SJSA1 (cell line): ENCODE results near the gene GPC2. TPM values are rescaled to one million over a fixed set of nuclear protein-coding genes. Genes with fewer than 3 reads are reported as not detected.

Experiments used
- DNase-seq, 2 experiments: peaks; one replicate each; pipeline ENCODE4 v3.0.0-alpha.2; 2015 to 2020; ENCODE audit warnings: low spot score in 2 of 2, low read depth in 1 of 2
- H3K27ac ChIP-seq: fragments of 250-450 bp; sonication (Bioruptor Pico); 2 replicates; pipeline ENCODE4 v1.5.1; 2020; ENCODE audit warnings: mild to moderate bottlenecking, moderate library complexity
- H3K27me3 ChIP-seq: fragments of 250-450 bp; sonication (Bioruptor Pico); replicated peaks from 2 replicates; pipeline ENCODE4 v1.5.1; 2020; ENCODE audit warnings: mild to moderate bottlenecking, moderate library complexity
- H3K36me3 ChIP-seq: fragments of 250-450 bp; sonication (Bioruptor Pico); 2 replicates; pipeline ENCODE4 v1.5.1; 2020; ENCODE audit warnings: mild to moderate bottlenecking
- H3K4me1 ChIP-seq: fragments of 250-450 bp; sonication (Bioruptor Pico); replicated peaks from 2 replicates; pipeline ENCODE4 v1.6.1; 2021; ENCODE audit warnings: mild to moderate bottlenecking
- H3K4me3 ChIP-seq: fragments of 250-450 bp; sonication (Bioruptor Pico); 2 replicates; pipeline ENCODE4 v1.5.1; 2020; ENCODE audit warnings: mild to moderate bottlenecking
- H3K9me3 ChIP-seq: fragments of 250-450 bp; sonication (Bioruptor Pico); replicated peaks from 2 replicates; pipeline ENCODE4 v1.5.1; 2020; ENCODE audit warnings: mild to moderate bottlenecking
- total RNA-seq: library from RNA; depleted of rRNA; stranded (reverse); fragments of >200 nt; shearing (Covaris generic); gene quantifications from 2 replicates; pipeline ENCODE4 v1.2.3, GENCODE V29; 2014

GPC2 gene
- total RNA-seq, 1 experiment from 2014 or later: 4.4 TPM

DNA sequence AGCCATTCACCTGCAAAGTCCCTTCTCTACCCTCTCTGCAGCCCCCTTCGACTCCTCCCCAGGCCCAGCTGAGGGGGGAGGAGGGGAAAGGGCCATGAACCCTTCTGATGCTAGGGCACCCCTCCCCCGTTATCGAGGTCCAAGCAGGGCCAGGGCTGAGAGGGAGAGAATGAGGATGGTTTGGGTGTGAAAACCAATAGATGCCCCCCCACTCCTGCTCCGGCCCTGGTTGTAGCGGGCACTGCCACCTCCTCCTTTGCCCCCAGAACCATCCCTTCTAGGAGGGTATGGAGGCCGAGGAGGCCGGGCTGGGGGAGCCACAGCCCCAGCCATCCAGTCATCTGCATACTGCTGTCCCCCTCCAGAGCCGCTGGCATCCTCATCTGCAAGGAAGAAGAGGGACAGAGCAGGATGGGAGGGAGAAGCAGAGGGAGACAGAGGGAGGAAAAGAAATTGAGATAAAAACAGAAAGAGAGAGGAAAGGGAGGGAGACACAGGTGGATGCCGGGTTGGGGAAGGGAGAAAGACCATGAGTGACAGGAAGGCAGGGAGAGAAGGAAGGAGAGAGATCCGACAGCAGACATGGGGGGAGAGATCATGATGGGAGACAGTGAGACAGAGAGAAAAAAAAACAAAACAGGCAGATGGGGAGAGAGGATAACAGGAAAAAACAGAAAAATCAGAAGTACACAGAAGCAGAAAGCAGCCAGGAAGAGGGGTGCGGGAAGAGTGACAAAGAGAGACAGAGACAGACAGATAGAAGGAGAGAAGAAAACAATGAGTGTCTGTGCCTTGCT is 6.9 kb downstream of the GPC2 start:
- H3K4me3 ChIP-seq: no peak overlapping the region
- no peak overlapping the region for H3K27ac ChIP-seq
- no peak for DNase-seq
- H3K36me3 ChIP-seq: no peaks in the 10 kb centered on the region
- H3K27me3 ChIP-seq: no peaks in the 10 kb centered on the region
- H3K9me3 ChIP-seq: no peaks in the 10 kb centered on the region
- H3K4me1 ChIP-seq: peaks cover 13% of the 10 kb centered on the region

DNA sequence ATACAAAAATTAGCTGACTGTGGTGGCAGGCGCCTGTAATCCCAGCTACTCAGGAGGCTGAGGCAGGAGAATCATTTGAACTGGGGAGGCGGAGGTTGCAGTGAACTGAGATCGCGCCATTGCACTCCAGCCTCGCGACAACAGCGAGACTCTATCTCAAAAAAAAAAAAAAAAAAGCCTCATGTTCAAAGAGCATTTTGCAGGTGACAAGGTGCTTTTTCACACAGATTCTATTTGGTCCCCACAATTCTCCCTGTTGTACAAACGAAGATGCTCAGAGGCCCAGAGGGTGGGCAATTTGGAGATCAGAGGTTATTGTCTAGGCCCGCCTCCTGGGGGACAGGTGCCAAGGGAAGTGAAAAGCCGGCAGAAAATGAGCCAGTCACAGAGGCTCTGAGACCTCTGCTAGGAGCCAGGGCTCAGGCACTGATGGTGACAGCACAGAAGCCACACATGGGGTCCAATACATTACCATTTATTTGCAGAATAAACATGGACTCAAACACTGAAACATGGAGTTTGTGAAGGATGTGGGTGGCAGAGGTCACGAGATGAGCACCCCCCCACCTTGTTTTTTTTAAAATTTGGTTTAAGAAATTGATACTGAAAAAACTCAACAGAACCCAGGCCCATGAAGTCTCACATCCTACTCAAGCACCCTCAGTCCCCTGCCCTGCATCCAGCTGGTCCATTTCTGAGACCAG is 7.9 kb downstream of the GPC2 start:
- Histone ChIP-seq H3K4me3 (no peak overlapping the region), H3K36me3 (no peaks in the 10 kb centered on the region), H3K27ac (no peak overlapping the region), H3K9me3 (no peaks in the 10 kb centered on the region), H3K4me1 (peaks cover 13% of the 10 kb centered on the region), H3K27me3 (no peaks in the 10 kb centered on the region)
- DNase-seq: no peak

- H3K4me1 ChIP-seq: peaks cover 13% of the 10 kb centered on the region
- no peak overlapping the region for H3K27ac ChIP-seq
- H3K36me3 ChIP-seq: no peaks in the 10 kb centered on the region
- H3K9me3 ChIP-seq: no peaks in the 10 kb centered on the region
- H3K4me3 ChIP-seq: peak overlapping the region; percentile 26
- no peak for DNase-seq
- no peaks in the 10 kb centered on the region for H3K27me3 ChIP-seq
Observed at GRCh38 chr7:100167912-100168323, 9.3 kb downstream of the GPC2 start.

DNA sequence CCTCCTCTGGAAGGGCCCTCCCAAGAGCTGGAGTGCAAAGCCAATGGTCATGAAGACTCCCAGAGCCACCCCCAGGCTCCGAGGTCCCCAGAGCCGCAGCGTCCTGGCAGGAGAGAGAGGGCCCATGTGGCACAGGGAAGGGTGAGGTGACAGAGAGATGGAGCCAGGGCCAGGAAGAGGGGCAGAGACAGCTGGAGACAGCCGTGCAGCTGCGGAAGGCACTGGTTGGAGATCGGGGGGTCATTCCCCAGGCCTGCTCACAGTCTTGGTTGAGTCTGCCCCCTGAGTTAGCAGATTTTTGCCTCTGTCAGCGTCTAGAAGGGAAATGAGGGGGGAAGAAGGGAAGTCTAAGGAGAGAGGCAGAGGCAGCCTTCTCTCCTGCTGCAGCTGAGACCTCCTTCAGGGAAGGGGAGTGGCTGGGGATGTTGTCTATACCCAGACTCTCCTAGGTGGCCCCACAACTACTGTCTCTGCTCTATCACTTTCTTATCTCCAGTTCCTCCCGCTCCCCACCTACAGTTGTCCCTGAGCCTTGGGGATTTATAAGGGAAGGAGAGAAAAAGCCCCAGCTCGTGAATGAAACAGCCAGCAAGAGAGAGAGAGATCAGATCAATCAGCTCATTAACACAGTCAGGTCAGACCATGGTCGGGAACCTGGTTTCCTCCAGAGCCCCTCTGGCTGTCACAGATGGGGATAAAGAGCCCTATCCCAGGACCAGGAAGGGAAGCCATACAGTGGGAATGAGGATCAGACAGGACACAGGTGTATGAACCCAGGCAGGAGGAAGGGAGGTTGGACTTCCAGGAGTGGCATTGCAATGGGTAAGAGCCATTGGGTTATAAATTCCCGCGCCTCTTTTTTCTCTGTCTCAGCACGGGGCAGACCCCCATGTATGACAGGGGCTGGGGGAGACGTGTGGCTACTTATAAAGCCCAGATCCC is 9.9 kb downstream of the GPC2 start:
- Histone ChIP-seq H3K27ac (no peak overlapping the region), H3K4me3 (no peak overlapping the region), H3K9me3 (no peaks in the 10 kb centered on the region), H3K36me3 (no peaks in the 10 kb centered on the region), H3K4me1 (peaks cover 13% of the 10 kb centered on the region), H3K27me3 (no peaks in the 10 kb centered on the region)
- no peak for DNase-seq

GRCh38 chr7:100166317-100166940 is 10.8 kb downstream of the GPC2 start:
- DNase-seq: no peak
- H3K4me3 ChIP-seq: no peak overlapping the region
- H3K4me1 ChIP-seq: peaks cover 13% of the 10 kb centered on the region
- no peak overlapping the region for H3K27ac ChIP-seq
- H3K9me3 ChIP-seq: no peaks in the 10 kb centered on the region
- H3K36me3 ChIP-seq: no peaks in the 10 kb centered on the region
- H3K27me3 ChIP-seq: no peaks in the 10 kb centered on the region

GRCh38 chr7:100163871-100164270 is 13.3 kb downstream of the GPC2 start:
- no peak overlapping the region for H3K4me3 ChIP-seq
- DNase-seq: no peak

DNA sequence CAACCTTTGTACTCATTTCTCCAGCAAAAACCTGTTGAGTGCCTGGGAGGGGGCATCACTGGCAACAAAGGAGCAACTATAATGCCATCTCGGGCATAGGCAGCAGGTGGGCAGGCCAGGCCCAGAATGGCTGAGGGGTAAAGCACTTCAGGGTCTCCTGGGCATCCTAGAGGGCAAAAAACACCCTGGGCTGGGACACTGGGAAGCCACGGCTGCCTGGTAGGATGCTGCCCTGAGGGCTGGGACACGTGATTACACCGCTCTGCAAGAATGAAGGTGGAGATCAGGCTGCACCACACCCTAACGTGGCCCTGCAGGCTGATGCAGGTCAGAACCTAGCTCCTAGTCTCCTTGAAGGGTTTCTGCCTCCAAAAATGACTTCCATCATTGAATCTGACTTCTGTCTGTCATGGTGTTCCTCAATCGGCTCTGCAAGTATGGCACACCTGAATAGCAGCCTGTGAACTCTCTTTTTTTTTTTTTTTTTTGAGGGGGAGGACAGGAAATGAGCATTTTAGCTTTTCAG is 14.1 kb downstream of the GPC2 start:
- no peak overlapping the region for H3K4me3 ChIP-seq
- no peaks in the 10 kb centered on the region for H3K9me3 ChIP-seq
- H3K4me1 ChIP-seq: peaks cover 8% of the 10 kb centered on the region
- no peak overlapping the region for H3K27ac ChIP-seq
- DNase-seq: no peak
- peaks cover 5% of the 10 kb centered on the region for H3K36me3 ChIP-seq
- H3K27me3 ChIP-seq: no peaks in the 10 kb centered on the region

More at GRCh38 chr7:100163871-100164270, 13.3 kb downstream of the GPC2 start:
- Histone ChIP-seq H3K27ac (no peak overlapping the region), H3K4me1 (peaks cover 14% of the 10 kb centered on the region), H3K36me3 (no peaks in the 10 kb centered on the region), H3K27me3 (no peaks in the 10 kb centered on the region), H3K9me3 (no peaks in the 10 kb centered on the region)

DNA sequence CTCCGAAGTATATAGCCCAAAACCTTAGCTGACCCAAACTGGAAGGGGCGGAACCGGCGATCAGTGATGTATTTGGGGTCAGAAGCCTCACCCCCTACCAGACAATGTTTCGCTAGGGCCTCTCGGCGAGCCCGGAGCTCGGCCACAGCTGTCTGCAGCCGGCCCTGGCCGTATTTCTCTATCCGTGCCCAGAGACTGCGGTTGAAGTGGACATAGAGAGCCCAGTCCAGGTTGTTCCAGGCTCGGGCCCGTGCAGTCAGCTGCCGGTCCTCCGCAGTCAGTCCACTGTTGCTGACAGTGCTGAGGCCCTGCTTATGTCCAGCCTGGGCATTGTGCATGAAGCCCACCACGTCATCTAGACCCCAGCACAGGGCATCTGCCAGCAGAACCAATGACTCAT is 17.1 kb downstream of the GPC2 start:
- peaks cover 12% of the 10 kb centered on the region for H3K4me1 ChIP-seq
- no peaks in the 10 kb centered on the region for H3K27me3 ChIP-seq
- no peak overlapping the region for H3K4me3 ChIP-seq
- H3K9me3 ChIP-seq: no peaks in the 10 kb centered on the region
- H3K27ac ChIP-seq: no peak overlapping the region
- H3K36me3 ChIP-seq: peaks cover 35% of the 10 kb centered on the region
- DNase-seq: no peak

DNA sequence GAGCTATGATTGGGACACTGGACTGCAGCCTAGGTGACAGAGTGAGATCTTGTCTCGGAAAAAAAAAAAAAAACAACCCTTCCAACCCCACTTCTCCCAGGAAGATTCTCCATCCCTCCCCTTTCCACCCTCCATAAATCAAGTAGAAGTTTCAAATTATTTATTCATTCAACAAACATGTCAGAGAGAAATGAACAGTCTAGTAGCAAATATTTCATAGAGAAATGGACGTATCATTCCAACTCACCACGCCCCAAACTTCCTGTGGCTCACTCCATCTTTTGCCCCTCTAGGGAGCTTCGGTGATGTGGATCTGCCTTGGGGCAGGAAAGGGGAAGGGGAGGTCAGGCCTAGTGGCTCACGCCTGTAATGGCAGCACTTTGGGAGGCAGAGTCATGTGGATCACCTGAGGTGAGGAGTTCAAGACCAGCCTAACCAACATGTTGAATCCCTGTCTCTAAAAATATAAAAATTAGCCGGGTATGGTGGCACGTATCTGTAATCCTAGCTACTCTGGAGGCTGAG is 18.0 kb downstream of the GPC2 start:
- Histone ChIP-seq H3K9me3 (no peaks in the 10 kb centered on the region), H3K4me3 (peak overlapping the region; percentile 98), H3K27me3 (no peaks in the 10 kb centered on the region), H3K27ac (no peak overlapping the region), H3K36me3 (peaks cover 41% of the 10 kb centered on the region), H3K4me1 (peaks cover 12% of the 10 kb centered on the region)
- DNase-seq: no peak

DNA sequence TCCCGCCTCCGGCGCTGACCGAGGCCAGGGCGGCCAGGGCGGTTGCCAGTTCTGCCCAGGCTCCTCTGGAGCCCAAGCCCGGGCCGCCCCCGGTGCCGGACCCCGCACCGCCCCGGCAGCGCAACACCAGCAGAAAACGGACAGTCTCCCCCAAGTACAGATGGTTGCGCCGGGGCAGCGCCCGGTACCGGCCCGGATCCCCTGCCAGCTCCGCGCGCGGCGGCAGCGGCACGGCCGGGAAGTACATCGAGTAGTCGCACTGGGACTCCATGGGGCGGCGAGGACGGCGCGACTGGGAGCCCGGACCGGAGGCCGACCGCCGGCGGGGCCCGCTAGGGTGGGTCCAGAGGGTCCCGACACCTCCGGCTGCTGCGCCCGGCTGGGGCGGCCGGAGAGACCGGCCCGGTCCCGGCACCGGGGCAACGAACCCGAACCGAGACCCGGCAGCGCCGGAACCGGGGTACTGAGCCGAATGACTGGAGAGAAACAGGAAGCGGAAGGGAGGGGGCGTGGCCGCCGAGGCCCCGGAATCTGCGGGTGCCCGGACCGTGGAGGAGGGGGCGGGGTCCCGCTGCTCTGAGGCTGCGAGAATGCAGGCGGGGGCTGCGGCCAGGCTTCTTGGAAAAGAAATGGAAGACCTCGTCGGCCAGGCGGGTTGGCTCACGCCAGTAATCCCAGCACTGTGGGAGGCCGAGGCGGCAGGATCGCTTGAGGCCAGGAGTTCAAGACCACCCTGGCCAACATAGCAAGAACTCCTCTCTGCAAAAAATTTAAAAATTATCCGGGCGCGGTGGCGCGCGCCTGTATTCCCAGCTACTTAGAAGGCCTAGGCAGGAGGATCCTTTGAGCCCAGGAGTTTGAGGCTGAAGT is 18.7 kb downstream of the GPC2 start, which contains the start of gene TRAPPC14:
TSS of gene TRAPPC14 (minus strand) at position 495 of the 870 bp plus-strand sequence. CDS start at position 271, 224 bp downstream.
- H3K4me3 ChIP-seq: peak within 1 kb of the TSS; percentile 98
- H3K4me1 ChIP-seq: peaks cover 12% of the 10 kb centered on the region
- H3K27ac ChIP-seq: peak within 1 kb of the TSS; percentile 52; the same call in 1 of the 2 replicates
- H3K27me3 ChIP-seq: no peaks in the 10 kb centered on the region
- H3K9me3 ChIP-seq: no peaks in the 10 kb centered on the region
- DNase-seq: peak; percentile 89 to 94
- peaks cover 48% of the 10 kb centered on the region for H3K36me3 ChIP-seq

DNA sequence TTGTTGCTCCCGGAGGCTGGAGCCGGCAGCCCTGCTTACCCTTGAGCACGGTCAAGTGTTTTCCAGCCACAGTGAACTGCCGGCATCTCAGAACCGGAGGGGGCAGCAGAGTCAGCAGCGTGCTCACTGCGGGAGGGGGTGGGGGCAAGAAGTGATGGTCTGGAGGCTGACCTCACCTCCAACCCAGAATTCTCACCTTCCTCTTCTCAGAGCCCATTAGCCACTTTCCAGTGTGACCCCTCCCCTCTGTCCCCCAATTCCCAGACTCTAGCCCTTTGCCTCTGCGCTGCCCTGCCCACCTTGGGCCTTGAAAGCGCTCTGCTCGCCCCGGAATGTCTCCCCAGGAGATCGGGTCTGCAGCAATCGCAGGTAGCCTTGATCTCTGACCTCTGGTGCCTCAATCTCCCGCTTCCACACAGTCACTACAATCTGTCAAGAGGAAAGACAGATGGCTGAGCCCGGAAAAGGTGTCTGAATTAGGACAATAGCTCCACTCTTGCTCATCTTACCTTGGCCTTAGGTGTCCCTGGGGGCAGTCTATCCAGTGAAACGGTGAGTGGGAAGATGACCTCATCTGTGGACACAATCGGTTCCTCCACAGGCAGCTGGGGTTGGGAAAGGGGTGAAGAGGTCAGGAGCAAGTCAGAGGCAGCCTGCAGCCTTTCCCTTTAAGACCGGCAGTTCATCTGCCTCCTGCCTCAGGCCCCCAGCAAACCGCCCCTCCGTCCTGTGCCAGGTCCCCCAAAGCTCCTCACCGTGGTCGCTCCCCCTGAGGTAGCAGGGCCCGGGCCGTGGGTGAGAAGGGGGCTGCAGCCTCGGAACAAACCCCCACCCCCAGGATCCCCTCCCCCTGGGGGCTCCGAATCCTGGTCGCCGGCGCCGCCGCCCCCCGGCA is 19.6 kb downstream of the GPC2 start:
- Histone ChIP-seq H3K27me3 (no peaks in the 10 kb centered on the region), H3K9me3 (no peaks in the 10 kb centered on the region), H3K27ac (0 out of 2 replicates have a peak overlapping the region, but pooled peaks have one; percentile 52), H3K4me3 (peak overlapping the region; percentile 98), H3K4me1 (peaks cover 12% of the 10 kb centered on the region), H3K36me3 (peaks cover 54% of the 10 kb centered on the region)
- DNase-seq: no peak
